Stimulated activated CD4-positive, alpha-beta T cell treated with anti-CD3 and anti-CD28 coated beads, Interleukin-15, amount 100 ng/mL, for 1 hour (primary cell): ENCODE measurements around the gene MAGI1.

ENCODE experiments used
- DNase-seq, 2 donors: peaks; one replicate each; pipeline ENCODE4 v3.0.0-alpha.2; 2020; ENCODE audit warnings: low read depth in 1 of 2, low spot score in 1 of 2

The MAGI1 gene

DNA sequence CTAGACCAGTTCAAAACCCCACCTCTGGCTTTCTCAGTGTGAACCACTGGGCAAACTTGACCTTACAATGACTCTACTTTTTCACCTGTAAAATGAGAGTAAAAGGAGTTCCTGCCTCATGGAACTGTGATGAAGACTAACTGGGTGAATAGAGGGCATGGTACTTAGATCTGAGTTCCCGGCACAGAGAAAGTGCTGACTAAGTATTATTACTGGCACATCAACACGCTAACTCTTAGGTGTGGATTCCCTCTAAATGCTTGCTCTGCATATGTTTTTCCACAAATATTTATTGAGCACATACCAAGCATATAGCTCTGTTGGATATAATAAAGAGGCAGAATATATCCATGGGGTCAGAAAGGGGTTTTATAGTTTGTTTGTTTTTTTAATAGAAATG lies 437.8 kb downstream of the MAGI1 start:
- DNase-seq = no peak

DNA sequence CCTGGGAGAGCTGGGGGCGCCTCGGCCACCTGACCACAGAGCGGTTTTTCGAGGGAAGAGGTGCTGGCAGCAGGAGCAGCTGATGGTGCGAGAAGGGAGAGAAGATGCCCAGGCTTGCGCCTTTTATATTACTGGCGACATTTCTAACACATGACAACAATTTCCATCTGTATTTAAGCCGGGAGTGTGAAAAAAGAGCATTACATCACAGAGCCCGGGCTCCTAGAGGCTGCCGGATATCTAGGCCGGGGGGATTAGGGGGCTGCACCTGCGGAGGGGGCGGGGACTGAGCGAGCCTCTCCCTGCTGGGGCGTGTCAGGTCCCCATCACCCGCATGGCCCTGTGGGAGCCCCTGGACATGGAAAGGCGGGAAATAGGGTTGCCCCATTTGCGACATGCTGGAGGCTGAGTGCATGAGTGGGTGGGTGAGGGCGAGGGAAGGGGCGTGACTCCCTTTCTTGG lies 440.7 kb downstream of the MAGI1 start:
- DNase-seq = no peak

DNA sequence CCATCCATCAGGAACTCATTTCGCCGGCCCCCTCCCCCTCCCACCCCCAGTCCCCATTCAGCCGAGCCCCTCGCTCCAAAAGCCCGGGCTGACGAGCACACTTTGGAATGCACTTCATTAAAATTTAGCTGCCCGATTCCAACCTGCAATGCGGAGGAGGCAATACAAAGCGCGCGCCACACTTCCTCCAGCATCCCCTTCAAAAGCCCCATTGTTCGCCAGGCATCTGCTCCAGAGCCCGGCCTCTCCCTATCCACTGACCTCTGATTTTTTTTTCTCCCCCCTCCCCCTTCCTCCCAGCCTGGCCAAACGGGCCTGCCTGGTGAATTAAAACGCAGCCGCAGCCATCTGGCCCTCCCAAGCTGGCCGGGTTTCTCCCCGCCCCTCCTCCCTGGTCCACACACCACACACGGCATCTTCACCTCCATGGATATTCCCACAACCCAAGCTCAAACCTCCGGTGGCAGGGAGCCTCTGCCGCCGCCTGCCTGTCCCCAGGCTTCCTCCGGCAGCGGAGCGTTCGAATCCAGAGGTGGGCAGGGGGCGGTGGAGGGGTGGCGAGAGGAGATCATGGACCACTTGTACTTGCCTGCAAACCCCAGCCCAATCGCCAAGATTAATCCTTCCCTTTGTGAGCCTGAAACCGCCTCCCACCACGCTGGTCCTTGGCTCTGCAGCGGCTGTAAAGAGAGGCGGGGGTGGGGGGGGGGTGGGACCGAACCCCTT lies 441.3 kb downstream of the MAGI1 start:
- no peak for DNase-seq

DNA sequence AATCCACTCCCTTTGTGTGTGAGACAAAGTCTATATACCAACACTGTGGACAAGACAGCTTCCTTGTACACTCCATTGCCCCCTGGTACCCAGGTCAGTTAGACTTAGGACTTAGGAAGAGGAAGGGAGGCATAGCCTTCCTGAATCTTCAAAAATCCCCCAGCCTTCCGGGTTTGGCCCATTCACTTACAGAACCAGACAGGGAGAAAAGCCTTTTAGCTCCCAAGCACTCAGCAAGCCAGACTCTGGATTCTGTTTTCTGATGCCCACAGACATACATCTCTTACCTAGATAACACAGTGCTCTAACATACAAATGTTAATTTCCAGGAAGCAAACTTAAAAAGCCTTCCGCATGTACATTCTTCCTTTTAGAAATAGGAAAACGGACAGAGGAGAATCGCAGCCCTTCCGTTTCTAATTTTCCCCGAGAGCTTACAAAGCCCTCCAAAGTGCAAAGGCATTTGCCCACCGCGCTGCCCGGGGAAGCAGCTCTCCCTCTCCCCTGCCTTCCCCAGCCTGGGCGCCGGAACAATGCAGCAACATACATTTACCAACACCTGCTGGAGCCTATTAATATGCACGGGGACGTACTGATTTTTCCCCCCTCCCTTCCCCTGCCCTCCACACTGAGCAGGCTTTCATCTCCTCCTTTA lies 442.0 kb downstream of the MAGI1 start:
- no peak for DNase-seq

DNA sequence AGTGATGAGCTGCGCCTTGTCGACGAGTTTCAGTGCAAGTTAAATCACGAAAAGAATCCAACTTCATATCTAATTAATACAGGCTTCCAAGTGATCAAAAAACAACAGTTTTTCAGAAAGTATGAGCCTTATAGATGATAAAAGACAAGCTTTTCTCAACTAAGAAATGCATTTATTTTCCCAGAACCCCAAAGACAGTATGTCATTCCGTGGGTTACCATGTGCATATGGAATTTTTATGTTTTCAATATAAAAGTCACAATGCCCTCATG lies 442.8 kb downstream of the MAGI1 start:
- no peak for DNase-seq

DNA sequence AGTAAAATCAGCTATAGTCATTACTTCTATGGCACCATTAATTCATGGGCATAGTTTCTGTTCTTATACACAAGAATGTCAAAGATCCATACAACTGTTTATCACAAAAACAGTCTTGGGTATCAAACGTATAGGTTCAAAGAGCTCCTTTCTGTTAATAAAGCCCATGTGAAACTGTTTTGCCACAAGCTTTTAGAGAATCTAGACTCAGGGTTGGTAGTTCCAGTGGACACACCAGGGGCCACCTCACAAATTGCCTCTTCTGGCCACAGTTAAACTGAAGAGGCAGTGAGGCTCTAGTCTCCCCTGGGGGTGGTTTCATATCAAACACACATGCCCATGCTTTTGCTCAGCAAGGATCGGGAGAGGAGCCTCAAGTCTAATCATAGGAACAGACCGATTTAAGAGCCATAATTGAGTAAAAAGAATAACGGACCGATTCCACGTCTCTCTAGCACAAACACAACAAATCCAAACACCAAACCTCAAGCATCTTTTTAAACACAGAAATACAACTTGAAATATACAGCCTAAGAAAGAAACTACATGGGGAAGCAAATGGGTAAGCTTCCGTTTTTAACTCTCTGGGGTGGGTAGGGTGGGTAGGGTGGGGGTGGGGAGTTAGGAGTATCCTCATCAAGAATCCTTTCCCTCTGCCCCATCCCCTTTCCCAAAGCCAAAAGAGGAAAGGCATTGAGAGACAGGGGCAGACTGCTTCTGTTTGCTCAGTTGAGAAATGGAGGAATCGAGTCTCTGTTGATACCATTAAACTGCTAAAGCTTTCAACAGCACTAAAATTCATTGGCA lies 443.3 kb downstream of the MAGI1 start:
- DNase-seq = no peak

DNA sequence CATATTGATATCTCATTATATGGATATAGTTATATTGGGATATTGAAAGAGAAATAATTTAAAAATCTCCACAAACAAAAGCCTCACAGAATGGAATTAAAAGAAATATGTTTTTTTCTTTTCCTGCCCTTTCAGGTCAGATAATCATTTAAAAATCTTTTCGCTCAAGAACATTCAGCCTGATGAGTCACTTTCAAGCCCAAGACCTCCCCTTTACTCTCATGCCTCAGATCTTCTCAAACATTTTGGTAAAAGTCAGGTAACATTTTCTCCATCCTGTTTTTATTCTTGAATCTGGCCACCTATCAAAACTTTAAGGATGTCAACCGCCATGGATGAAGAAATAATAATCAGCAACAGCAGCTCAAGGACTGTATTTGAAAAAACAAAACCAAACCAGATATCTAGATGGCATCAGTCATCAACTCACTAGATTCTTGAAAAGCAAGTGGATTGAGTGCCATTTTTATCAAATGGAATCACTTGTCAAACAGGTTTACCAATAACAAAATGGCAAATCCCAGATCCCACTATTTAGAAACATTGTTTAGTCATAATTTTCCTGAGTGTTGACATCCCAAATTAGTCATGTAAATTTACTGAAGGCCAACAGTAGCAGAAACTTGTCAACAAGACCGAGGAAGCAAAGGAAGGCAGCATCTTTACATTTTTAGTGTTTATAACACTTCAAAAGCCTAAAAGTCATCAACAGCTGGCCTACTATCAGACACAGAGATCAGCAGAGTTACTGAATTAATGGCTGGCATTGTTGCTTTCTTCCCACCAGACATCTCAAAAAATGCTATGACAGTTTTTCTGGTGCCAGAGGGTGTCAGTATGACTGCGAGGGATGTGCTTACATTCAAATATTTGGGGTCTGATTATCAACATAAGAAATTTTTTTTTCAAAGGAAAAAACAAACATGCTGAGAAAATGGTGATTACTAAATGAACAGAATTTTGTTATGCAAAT lies 444.7 kb downstream of the MAGI1 start:
- no peak for DNase-seq

DNA sequence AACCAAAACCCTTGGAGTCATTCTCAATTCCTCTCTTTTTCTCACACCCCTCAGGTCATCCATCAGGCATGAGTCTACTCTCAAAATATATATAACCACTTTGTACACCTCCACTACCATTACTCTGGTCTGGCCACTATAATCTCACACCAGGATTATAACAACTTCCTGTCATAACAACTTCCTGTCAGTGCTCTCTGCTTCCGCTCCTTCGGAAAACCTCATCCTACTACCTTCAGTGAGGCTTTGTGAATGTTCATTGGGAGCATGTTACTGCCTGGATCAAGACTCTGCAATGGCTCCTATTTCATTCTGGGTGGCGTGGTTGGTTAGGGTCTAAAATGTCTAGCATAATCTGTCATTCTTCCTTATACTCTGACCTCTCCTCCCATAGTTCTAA lies 447.4 kb downstream of the MAGI1 start:
- no peak for DNase-seq

DNA sequence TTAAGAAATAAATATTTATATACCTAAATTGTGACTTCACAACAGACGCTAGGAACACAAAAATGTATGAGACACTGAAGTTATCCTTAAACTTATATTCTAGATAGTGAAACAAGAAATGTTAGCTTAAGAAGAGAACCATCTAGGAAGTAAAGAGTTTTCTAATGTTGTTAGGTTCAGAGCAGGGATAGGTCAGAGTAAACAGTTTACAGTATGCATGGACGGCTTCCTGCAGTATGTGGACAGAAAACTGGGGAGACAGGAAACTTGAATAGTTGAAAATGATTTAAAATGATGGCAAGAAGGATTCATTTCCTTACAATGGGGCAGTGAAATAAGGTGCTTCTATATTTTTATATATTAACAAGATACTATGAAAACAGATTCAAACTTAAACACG lies 449.8 kb downstream of the MAGI1 start:
- DNase-seq = no peak

DNA sequence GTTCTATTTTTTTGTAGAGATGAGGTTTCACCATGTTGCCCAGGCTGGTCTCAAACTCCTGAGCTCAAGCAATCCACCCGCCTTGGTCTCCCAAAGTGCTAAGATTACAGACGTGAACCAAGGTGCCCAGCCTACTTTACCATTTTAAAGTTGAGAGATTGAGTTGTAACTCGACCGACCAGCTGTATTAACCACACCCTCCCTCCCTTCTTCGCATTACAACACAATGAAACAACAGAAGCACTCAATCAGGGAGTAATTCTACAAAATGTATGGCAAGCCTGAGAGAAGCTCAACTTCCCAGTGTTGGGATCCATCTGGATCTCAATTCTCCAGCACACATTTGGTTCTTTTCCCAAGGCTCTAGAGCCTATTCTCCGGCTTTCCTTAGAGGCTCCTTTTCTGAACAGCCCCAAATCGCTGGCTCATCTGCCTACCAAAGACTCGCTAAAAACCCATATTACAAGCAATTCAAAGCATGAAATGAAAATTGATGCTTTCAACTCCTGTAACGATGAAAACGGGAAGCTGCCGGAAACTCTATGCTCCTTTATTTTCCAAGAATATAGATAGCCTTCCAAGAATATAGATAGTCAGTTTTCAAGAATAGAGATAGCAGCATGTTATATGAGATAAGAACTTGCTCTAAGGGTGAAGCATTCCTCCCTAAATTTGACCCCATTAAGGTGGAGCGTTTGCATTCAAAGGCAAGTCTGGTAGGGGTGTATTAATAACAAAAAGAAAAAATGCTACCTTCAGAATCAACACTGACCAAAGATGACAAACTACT lies 450.9 kb downstream of the MAGI1 start:
- no peak for DNase-seq

DNA sequence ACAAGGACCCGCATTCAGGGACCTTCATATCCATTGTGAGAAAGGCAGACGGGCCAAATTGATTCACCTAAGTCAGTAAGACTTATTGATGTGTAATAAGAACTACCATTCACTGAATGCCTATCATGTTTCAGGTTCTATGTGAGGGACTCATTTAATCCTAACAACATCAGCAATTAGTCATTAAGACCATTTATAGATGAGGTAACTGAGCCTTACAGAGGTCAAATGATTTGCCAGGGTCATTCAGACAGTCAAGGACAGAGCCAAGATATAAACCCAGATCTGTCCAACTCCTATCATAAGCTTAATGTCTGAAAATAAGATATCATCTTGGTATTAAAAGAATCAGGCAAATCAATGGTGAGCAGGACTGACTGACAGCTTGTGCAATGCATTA lies 453.8 kb downstream of the MAGI1 start:
- DNase-seq = no peak

DNA sequence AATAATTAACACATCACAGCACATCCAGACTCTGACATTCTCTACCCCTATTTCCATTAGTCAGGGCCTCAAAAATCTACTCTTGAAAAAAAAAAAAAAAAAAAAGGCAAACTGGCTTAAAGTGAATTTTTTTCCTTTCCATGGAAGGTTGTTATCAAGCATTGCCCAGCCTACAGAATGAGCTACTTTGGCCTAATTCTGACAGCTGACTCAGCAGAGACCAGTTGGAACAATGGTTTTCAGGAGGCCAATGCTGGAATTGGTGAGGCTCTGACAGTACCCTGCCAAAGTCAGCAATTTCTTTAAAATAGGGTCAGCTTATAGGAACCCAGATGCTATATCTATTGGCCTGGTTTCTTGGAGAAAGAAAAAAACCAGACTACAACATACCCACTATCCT lies 454.7 kb downstream of the MAGI1 start:
- no peak for DNase-seq

DNA sequence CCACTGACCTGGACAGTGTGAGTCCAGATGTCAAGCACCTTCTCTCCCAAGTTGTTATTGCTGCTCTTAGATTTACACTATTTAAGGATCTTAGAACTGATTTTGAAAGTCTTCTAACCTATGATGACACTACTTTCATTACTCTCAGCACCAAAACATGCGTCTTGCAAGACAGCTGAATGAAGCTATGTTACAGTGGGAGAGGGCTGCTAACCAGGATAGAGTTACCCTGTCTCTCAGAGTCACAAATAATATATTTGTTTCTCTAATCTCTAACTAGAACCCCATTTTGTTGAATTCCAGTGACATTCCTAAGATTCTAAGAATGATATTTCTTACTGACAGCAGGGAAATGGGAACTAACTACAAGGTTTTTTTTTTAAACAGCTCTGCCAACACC lies 455.5 kb downstream of the MAGI1 start:
- no peak for DNase-seq

DNA sequence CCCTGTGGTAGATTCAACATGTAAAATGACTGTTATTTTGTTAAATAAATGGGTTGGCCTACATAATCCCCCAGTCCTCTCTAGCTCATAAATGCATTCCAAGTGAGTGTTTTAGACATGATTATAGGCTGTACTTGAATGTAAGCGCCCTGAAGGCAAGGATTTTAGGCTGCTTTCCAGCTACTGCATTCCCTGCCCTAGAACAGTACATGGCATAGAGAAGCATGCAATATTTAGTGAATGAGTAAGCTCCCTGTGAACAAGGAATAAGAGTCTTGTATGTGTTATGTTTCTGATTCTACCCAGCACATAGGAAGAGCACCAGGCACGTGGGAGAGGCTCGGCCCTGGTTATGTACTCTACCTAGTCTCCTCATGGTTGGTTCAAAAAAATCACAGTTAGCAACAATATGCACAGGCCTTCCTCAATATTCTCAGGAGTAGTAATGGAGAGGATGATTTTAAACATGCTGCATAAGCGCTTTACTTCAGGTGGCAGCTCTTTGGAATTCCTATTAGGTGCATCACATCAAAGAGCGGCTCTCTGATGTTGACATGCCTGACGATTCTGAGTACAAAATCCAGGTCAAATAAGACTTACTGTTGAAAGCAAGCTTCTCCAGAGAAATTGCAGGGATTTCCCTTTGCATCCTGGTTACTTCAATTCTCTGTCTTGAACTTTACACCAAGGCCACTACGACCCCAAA lies 456.6 kb downstream of the MAGI1 start:
- DNase-seq = no peak

DNA sequence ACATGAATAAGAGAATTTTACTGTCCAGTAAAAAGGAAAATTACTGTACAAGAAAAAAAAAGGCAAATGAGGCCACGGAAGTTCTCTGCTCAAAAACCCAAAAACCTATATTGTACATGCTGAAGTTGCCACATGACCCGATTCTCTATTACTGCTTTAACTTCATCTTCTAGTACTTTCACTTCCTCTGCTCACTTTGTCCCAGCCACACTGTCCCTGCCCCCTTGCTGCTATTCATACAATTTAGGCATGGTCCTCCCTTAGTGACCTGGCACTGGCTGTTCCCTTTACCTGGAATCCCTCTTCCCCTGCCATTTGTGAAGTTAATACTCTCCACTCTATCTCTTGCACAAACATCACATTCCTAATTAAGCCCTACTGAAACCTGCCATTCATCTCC lies 457.4 kb downstream of the MAGI1 start:
- DNase-seq = no peak

DNA sequence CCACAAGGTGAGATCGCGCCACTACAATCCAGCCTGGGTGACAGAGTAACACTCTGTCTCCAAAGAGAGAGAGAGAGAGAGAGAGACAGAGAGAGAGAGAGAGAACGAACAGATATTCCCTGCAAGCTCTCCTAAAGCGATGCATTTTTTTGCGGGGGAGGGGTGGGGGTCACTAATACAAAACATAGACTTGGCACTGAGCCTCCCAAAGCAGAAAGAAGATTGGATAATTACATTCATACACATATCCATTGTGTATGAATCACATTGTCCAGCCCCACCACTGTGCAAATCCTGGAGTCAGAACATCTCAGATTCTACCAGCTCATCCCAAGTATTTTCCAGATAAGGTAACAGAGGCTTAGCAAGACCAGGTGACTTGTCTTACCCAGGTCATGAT lies 459.9 kb downstream of the MAGI1 start:
- no peak for DNase-seq

DNA sequence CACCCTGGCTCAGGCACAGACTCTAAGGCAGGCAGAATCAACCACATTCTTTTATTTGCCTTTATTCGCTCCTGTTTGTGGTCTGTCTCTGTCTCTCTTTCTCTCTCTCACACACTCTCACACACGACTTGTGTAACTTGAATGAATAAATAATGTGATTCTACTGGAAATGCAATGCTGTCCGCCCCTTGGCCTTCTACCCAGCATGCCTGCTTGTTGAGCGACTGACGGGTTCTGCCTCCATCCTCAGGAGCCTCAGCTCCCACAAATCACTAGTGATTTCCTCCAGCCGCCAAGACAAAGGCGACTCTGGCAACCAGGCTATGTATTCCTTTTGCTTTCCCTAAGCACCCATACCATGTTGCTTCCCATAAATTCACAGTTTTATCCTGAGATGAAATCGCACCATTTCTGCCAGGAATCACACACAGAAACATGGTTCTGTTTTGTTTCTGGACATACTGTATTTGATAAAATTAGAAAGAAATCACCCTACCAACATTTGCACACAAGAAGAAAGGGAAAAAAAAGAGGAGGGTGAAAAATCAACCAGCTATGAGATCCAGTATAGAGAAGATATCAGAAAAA lies 460.8 kb downstream of the MAGI1 start:
- DNase-seq = no peak

DNA sequence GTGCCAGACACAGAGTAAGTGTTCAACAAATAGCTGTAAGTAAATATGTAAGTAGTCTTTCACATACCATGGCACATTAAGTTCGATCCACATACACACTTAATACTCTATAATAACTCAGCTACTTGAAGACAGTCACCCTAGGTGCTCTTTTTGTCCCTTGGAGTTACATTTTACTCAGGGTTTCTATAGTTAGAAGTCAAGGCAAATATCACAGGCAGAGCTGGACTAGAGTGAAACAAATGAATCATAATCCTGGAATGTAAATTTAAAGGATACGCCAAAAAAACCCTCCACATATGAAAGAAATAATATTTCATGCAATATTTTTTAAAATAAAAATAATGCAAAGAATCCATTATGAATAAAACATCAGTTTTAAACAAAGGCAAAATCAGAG lies 461.8 kb downstream of the MAGI1 start:
- no peak for DNase-seq

DNA sequence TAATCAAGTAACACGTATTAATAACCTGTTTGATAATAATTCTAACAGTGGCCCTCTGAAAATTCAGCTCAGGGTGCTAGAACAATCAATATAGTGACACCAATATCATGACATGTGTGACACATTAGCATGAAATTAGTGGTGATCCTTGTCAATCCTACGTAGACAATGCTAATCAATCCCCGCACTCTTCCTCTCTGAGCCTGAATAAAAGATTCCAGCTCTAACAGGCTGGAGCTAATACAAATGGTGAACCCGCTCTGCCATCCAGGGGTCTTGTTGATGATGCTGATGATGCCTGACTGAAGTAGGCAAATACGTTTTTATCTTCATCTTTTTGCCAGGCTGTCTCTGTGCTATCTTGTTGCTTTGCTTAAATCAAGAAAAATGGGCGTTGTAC lies 462.5 kb downstream of the MAGI1 start:
- no peak for DNase-seq
